HEK293T (cell line): ENCODE measurements around the gene NFASC.

Experiments used
- CTCF ChIA-PET: fragments of 350-600 bp; formaldehyde crosslinking; extraction: SDS; loops from one replicate; lab custom pipeline; 2021; ENCODE audit warnings: antibody characterized with exemption, inconsistent platforms; lab: Yijun Ruan, JAX
- POLR2A ChIA-PET: fragments of 350-600 bp; formaldehyde crosslinking; extraction: SDS; loops from one replicate; lab custom pipeline; 2020; ENCODE audit warnings: antibody characterized with exemption, inconsistent platforms; lab: Yijun Ruan, JAX
- DNase-seq: peaks from one replicate; pipeline ENCODE4 v3.0.0; 2012; ENCODE audit warnings: mixed read lengths; ENCODE audit errors: extremely low spot score
- ARNT ChIP-seq: fragments of 450-650 bp; IDR thresholded peaks from 2 replicates; pipeline ENCODE4 v1.6.1; 2017; ENCODE audit warnings: mild to moderate bottlenecking
- BHLHE40 ChIP-seq: fragments of 450-650 bp; IDR thresholded peaks from 2 replicates; pipeline ENCODE4 v1.6.1; 2016; ENCODE audit warnings: mild to moderate bottlenecking, moderate library complexity, borderline replicate concordance
- CTBP1 ChIP-seq: fragments of 450-650 bp; IDR thresholded peaks from 2 replicates; pipeline ENCODE4 v1.6.1; 2016; ENCODE audit warnings: borderline replicate concordance
- ELF4 ChIP-seq: fragments of 450-650 bp; IDR thresholded peaks from 2 replicates; pipeline ENCODE4 v1.6.1; 2017; ENCODE audit warnings: antibody characterized with exemption
- FOXA1 ChIP-seq: fragments of 450-650 bp; IDR thresholded peaks from 2 replicates; pipeline ENCODE4 v1.6.1; 2016; ENCODE audit warnings: mild to moderate bottlenecking
- FOXK2 ChIP-seq: fragments of 450-650 bp; IDR thresholded peaks from 2 replicates; pipeline ENCODE4 v1.6.1; 2016; ENCODE audit warnings: mild to moderate bottlenecking
- FOXM1 ChIP-seq: fragments of 450-650 bp; IDR thresholded peaks from 2 replicates; pipeline ENCODE4 v1.6.1; 2017; ENCODE audit warnings: mild to moderate bottlenecking, borderline replicate concordance
- HDGF ChIP-seq: fragments of 450-650 bp; IDR thresholded peaks from 2 replicates; pipeline ENCODE4 v1.6.1; 2017; ENCODE audit warnings: antibody characterized with exemption, borderline replicate concordance
- L3MBTL2 ChIP-seq: fragments of 450-650 bp; conservative IDR thresholded peaks from 2 replicates; pipeline ENCODE4 v1.6.1; 2016; ENCODE audit warnings: mild to moderate bottlenecking
- LEF1 ChIP-seq: fragments of 450-650 bp; IDR thresholded peaks from 2 replicates; pipeline ENCODE4 v1.6.1; 2017; ENCODE audit warnings: mild to moderate bottlenecking, borderline replicate concordance
- NFRKB ChIP-seq: fragments of 450-650 bp; IDR thresholded peaks from 2 replicates; pipeline ENCODE4 v1.6.1; 2016; ENCODE audit warnings: mild to moderate bottlenecking, moderate library complexity
- PKNOX1 ChIP-seq: fragments of 450-650 bp; IDR thresholded peaks from 2 replicates; pipeline ENCODE4 v1.6.1; 2016
- SP1 ChIP-seq: fragments of 450-650 bp; IDR thresholded peaks from 2 replicates; pipeline ENCODE4 v1.6.1; 2017
- SUZ12 ChIP-seq: fragments of 450-650 bp; IDR thresholded peaks from 2 replicates; pipeline ENCODE4 v1.6.1; 2016; ENCODE audit warnings: mild to moderate bottlenecking
- TARDBP ChIP-seq: fragments of 450-650 bp; IDR thresholded peaks from 2 replicates; pipeline ENCODE4 v1.6.1; 2016
- ZNF384 ChIP-seq: fragments of 450-650 bp; IDR thresholded peaks from 2 replicates; pipeline ENCODE4 v1.6.1; 2016

The NFASC gene

GRCh38 chr1:204983136-204983535, 112.5 kb downstream of the NFASC start:
- TF ChIP-seq LEF1 (no peak), ARNT (no peak), ZNF384 (no peak), SP1 (no peak), PKNOX1 (no peak), ELF4 (no peak), FOXK2 (no peak), HDGF (no peak), CTBP1 (no peak), FOXM1 (no peak), L3MBTL2 (no peak), NFRKB (no peak), BHLHE40 (no peak), FOXA1 (no peak), TARDBP (no peak), SUZ12 (no peak)
- CTCF ChIA-PET: interaction anchor here (2.7 kb wide), 1 partner anchor 78 kb away, joined by 16 read pairs; no protein-coding TSS in a partner anchor
- no peak for DNase-seq
- POLR2A ChIA-PET: no interaction called here

GRCh38 chr1:204983881-204984280, 113.2 kb downstream of the NFASC start:
- TF ChIP-seq BHLHE40 (no peak), FOXK2 (no peak), CTBP1 (no peak), TARDBP (no peak), ELF4 (no peak)
- POLR2A ChIA-PET: no interaction called here
- no peak for DNase-seq
- CTCF ChIA-PET: interaction anchor here (2.7 kb wide), 1 partner anchor 78 kb away, joined by 16 read pairs; no protein-coding TSS in a partner anchor

GRCh38 chr1:204984499-204984898, 113.8 kb downstream of the NFASC start:
- no peak for DNase-seq
- ChIA-PET POLR2A (no interaction called here), CTCF (interaction anchor here (0.8 to 2.7 kb wide), 2 partner anchors 77 to 157 kb away, joined by 5 to 16 read pairs; no protein-coding TSS in a partner anchor)
- TF ChIP-seq SP1: no peak
- no peak for TF ChIP-seq NFRKB
- TF ChIP-seq L3MBTL2: no peak
- TF ChIP-seq HDGF: no peak
- no peak for TF ChIP-seq ELF4
- TF ChIP-seq PKNOX1: no peak
- no peak for TF ChIP-seq SUZ12
- TF ChIP-seq FOXM1: no peak
- no peak for TF ChIP-seq BHLHE40
- no peak for TF ChIP-seq ARNT
- no peak for TF ChIP-seq ZNF384
- no peak for TF ChIP-seq LEF1
- TF ChIP-seq FOXK2: no peak
- TF ChIP-seq TARDBP: no peak
- no peak for TF ChIP-seq FOXA1
- TF ChIP-seq CTBP1: no peak

GRCh38 chr1:204986181-204986580, 115.5 kb downstream of the NFASC start:
- no peak for DNase-seq
- CTCF ChIA-PET: interaction anchor here (2.7 kb wide), 1 partner anchor 75 kb away, joined by 16 read pairs; no protein-coding TSS in a partner anchor
- no peak for TF ChIP-seq NFRKB
- TF ChIP-seq BHLHE40: no peak
- no peak for TF ChIP-seq ARNT
- TF ChIP-seq ELF4: no peak
- POLR2A ChIA-PET: no interaction called here

- DNase-seq: no peak
- TF ChIP-seq L3MBTL2: no peak
- TF ChIP-seq FOXK2: no peak
- TF ChIP-seq PKNOX1: no peak
- no peak for TF ChIP-seq FOXM1
- no peak for TF ChIP-seq FOXA1
- POLR2A ChIA-PET: interaction anchor here (3.0 kb wide), 1 partner anchor 74 kb away, joined by 12 read pairs; no protein-coding TSS in a partner anchor
- CTCF ChIA-PET: interaction anchor here (2.1 to 7.6 kb wide), 2 partner anchors 74 to 268 kb away, joined by 17 to 92 read pairs; no protein-coding TSS in a partner anchor
These were observed 117.0 kb downstream of the NFASC start for GRCh38 chr1:204987689-204988088.

GRCh38 chr1:204988196-204988595, 117.5 kb downstream of the NFASC start:
- TF ChIP-seq LEF1 (no peak), L3MBTL2 (no peak), SP1 (no peak), HDGF (no peak), NFRKB (no peak), TARDBP (no peak), FOXM1 (no peak), ZNF384 (no peak), BHLHE40 (no peak), PKNOX1 (no peak), ELF4 (no peak), CTBP1 (no peak), FOXK2 (no peak), FOXA1 (no peak), SUZ12 (no peak), ARNT (no peak)
- CTCF ChIA-PET: interaction anchor here (1.7 to 7.6 kb wide), 3 partner anchors 74 to 268 kb away, joined by 6 to 92 read pairs (median 17); no protein-coding TSS in a partner anchor
- POLR2A ChIA-PET: interaction anchor here (3.0 kb wide), 1 partner anchor 74 kb away, joined by 12 read pairs; no protein-coding TSS in a partner anchor
- no peak for DNase-seq
